AG09309 (cell line): ENCODE data around the gene HAGHL.

Source experiments
- DNase-seq: peaks from one replicate; pipeline ENCODE4 v3.0.0-alpha.2; 2010; ENCODE audit warnings: low read depth
- H3K4me3 ChIP-seq: 2 replicates; pipeline ENCODE4 v1.5.1; 2011; ENCODE audit warnings: mild to moderate bottlenecking, low read depth, low read length, moderate library complexity; ENCODE audit not compliant: control insufficient read depth
- TF ChIP-seq, protein P1 (sequence below): IDR thresholded peaks from 2 replicates; pipeline ENCODE4 v1.5.1; 2011; ENCODE audit warnings: mild to moderate bottlenecking, low read depth, low read length, inconsistent platforms; ENCODE audit not compliant: insufficient read depth, control insufficient read depth; ENCODE audit errors: missing control alignments

The HAGHL gene

DNA sequence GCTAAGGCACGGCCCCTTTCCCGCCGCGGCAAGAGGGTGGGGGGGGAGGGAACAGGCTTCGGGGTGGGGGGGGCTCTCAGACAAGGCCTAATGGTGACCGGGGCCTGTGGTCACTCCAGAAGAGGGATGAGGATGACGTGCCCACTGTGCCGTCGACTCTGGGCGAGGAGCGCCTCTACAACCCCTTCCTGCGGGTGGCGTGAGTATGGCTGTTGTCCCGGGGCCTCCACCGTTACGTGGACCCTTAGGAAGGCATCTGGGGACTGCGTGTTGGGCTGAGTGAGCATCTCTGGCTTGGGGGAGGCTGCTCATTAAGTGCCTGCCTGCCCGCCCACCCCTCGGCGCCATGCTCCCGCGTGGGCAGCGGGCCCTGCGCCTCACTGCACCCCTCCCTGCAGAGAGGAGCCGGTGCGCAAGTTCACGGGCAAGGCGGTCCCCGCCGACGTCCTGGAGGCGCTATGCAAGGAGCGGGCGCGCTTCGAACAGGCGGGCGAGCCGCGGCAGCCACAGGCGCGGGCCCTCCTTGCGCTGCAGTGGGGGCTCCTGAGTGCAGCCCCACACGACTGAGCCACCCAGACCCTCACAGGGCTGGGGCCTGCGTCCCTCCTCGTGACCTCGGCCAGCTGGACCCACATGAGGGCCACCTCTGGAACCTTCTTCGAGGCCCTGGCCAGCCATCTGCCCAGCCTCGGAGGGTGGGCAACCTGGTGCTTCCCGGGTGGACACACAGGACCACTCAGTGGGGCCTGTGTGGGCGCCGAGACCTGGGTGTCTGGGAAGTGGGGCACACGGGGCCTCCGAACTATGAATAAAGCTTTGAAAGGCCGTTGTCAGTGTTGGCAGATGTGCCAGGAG lies 2.2 kb downstream of the HAGHL start:
- no peak overlapping the region for H3K4me3 ChIP-seq
- no peak for DNase-seq
- TF ChIP-seq, protein P1, sequence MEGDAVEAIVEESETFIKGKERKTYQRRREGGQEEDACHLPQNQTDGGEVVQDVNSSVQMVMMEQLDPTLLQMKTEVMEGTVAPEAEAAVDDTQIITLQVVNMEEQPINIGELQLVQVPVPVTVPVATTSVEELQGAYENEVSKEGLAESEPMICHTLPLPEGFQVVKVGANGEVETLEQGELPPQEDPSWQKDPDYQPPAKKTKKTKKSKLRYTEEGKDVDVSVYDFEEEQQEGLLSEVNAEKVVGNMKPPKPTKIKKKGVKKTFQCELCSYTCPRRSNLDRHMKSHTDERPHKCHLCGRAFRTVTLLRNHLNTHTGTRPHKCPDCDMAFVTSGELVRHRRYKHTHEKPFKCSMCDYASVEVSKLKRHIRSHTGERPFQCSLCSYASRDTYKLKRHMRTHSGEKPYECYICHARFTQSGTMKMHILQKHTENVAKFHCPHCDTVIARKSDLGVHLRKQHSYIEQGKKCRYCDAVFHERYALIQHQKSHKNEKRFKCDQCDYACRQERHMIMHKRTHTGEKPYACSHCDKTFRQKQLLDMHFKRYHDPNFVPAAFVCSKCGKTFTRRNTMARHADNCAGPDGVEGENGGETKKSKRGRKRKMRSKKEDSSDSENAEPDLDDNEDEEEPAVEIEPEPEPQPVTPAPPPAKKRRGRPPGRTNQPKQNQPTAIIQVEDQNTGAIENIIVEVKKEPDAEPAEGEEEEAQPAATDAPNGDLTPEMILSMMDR = no peak

DNA sequence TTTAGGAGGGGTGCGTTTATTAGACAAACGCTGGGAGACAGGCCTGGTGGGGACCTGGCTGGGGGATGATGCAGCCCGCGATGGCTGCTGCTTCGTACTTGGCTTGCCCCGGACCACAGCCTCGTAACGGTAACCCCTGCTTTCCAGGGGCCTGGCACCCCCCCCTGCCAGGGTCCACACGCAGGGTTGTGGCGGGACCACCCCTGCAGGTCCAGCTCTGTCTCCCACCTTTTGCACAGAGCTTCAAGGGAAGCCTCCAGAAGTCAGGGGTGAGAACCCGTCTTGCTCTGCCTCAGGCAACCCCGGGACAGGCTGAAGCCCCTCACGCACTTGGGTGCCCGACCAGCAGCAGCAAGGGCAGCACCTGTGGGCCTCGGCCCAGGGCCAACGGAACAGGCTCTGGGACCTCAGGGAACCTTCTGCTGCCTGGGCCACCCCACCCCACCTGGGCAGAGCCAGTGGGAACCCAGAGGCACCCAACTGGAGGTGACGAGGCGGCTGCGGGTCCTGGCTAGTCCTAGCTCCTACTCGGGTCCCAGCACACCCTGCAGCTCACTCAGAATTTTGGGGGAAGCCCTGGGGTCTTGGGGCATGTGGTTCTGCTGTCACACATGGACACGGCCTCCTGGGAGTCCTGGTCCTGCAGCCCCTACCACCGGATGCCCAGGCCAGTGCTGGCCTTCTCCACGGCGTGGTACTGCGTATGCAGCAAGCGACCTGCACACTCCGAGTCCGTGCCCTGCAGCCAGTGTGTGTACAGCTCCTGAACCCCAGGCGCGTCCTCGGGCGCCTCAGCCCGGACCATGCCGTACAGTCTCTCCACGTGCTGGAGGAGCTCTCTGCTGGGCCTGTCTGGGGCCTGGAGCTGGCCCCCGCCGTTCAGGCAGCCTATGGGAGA lies 3.1 kb downstream of the HAGHL start:
- H3K4me3 ChIP-seq = no peak overlapping the region
- DNase-seq = no peak
- TF ChIP-seq, protein P1 = no peak

DNA sequence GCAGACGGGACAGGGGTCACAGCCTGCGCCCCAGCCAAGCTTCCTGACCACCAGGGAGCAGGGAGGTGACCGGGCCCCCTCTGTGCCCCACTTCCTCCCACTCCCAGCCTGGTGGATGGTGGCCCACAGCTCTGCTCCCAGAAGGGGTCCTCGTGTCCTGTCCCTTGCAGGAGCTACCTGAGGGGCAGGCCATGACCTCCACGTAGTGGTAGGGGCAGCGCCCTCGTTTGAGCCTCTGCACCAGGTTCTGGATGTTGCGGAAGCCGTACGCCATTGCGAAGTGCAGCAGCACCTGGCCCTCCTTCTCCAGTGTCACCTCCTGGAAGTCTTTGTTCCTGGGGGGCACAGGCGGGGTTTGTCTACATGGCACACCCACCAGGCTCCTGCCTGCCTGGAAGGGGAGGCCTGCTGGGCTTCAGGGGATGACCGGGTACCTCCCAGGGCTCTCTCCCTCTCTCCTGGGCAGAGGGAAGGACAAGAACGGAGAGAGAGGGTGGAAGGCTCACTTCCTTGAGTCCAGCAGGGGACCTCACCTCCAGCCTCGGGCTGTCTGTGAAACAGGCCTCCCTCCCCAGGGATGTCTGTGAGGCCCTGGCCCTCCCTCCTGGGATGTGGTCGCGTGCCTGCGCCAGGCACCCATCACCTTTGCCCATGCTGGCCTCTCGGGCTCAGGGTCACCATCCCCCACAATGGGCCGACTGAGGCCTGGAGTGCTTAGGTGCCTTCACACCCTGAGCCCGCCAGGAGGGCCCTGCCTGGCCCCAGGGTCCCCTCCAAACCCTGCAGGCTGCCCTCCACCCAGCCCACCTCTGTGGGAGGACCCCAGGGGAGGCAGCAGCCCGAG lies 4.0 kb downstream of the HAGHL start:
- no peak for DNase-seq
- no peak overlapping the region for H3K4me3 ChIP-seq
- TF ChIP-seq, protein P1 = no peak

DNA sequence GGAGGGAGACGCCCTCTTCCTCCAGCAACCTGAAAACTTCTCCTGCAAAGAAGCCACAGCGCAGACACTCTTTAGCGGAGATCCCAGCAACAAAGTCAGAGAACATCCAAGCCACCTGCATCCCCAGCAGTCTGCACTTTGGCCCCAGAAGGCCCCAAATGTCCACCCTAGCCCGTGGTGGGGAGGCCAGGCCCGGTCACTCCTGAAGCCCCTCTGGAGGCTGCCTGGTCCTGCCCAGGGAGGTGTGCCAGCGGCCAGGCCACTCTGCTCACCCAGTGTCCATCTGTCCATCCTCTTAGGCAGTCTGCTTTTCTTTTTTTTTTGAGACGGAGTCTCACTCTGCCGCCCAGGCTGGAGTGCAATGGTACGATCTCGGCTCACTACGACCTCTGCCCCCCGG lies 5.4 kb downstream of the HAGHL start:
- H3K4me3 ChIP-seq = no peak overlapping the region
- no peak for DNase-seq

DNA sequence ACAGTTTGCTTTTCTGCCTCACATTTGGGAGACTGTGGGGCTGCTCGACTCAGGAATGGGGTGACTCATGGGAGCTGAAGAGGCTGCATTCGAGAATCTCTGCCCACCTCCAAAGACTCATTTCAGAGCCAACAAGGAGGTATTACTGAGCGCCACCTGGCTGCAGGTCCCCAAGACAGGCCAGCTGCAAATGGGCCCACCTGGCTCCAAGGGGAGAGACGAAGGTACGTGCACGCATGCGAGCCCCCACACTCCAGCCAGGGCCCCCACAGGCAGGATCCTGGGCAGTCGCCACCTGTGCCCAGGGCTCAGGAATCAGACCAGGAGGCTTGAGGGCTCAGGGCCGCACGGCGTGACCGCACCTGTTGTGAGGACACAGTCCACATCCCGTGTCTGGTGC lies 6.0 kb downstream of the HAGHL start:
- DNase-seq = no peak
- TF ChIP-seq, protein P1 = no peak
- H3K4me3 ChIP-seq = no peak overlapping the region

More for the DNA sequence above, 5.4 kb downstream of the HAGHL start:
- TF ChIP-seq, protein P1 = no peak
